Mucosa of rectum (tissue), 2 donors: ENCODE data around the gene CUTA.
"Not testable (repeated sequence)": the region's sequence is repeated elsewhere in the genome, so short reads cannot be mapped to it uniquely, and the experiment has no call there.

Experiments
- H3K27ac ChIP-seq, 2 donors: one replicate each; pipeline ENCODE4 v1.7.0; 2013; ENCODE audit warnings: inconsistent platforms in 2 of 2, low read depth in 2 of 2, low read length in 2 of 2
- H3K27me3 ChIP-seq, 2 donors: one replicate each; pipeline ENCODE4 v1.7.0; 2013; ENCODE audit warnings: low read length in 2 of 2; ENCODE audit not compliant: control insufficient read depth in 2 of 2, insufficient read depth in 2 of 2
- H3K36me3 ChIP-seq, 2 donors: one replicate each; pipeline ENCODE4 v1.7.0; 2013; ENCODE audit warnings: low read length in 2 of 2; ENCODE audit not compliant: control insufficient read depth in 2 of 2, insufficient read depth in 2 of 2
- H3K4me1 ChIP-seq, 2 donors: one replicate each; pipeline ENCODE4 v1.7.0; 2013; ENCODE audit warnings: low read length in 2 of 2, mild to moderate bottlenecking in 1 of 2; ENCODE audit not compliant: control insufficient read depth in 2 of 2, insufficient read depth in 2 of 2
- H3K4me3 ChIP-seq, 2 donors: one replicate each; pipeline ENCODE4 v1.7.0; 2013; ENCODE audit warnings: low read length in 2 of 2
- H3K9ac ChIP-seq, 2 donors: one replicate each; pipeline ENCODE4 v1.7.0; 2013; ENCODE audit warnings: low read length in 2 of 2, low read depth in 1 of 2, mild to moderate bottlenecking in 1 of 2
- H3K9me3 ChIP-seq, 2 donors: one replicate each; pipeline ENCODE4 v1.7.0; 2013; ENCODE audit warnings: low read length in 2 of 2; ENCODE audit not compliant: control insufficient read depth in 2 of 2
- donor health status: healthy.
- donor health status: Normal muscosa, but diverticular disease.

Gene CUTA

DNA sequence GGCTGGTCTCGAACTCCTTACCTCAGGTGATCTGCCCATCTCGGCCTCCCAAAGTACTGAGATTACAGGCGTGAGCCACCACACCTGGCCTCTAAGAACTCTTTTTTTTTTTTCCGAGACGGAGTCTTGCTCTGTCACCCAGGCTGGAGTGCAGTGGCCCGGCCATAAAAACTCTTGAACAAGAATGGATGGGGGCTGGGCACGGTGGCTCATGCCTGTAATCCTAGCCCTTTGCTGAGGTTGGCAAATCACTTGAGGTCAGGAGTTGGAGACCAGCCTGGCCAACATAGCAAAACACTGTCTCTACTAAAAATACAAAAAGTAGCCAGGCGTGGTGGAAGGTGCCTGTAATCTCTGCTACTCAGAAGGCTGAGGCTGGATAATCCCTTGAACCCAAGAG lies 46.0 kb downstream of the CUTA start:
- not testable (repeated sequence) for H3K27me3 ChIP-seq, H3K9ac ChIP-seq, H3K4me3 ChIP-seq, H3K4me1 ChIP-seq, H3K27ac ChIP-seq, H3K36me3 ChIP-seq, H3K9me3 ChIP-seq

DNA sequence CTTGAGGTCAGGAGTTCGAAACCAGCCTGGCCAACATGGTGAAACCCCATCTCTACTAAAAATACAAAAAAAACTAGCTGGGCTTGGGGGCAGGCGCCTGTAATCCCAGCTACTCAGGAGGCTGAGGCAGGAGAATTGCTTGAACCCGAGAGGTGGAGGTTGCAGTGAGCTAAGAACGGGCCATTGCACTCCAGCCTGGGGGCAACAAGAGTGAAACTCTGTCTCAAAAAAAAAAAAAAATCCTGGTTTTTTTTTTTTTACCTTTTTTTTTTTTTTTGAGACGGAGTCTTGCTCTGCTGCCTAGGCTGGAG lies 50.2 kb downstream of the CUTA start:
- H3K4me1 ChIP-seq, H3K9ac ChIP-seq, H3K27me3 ChIP-seq, H3K27ac ChIP-seq, H3K36me3 ChIP-seq, H3K4me3 ChIP-seq, H3K9me3 ChIP-seq: not testable (repeated sequence)

DNA sequence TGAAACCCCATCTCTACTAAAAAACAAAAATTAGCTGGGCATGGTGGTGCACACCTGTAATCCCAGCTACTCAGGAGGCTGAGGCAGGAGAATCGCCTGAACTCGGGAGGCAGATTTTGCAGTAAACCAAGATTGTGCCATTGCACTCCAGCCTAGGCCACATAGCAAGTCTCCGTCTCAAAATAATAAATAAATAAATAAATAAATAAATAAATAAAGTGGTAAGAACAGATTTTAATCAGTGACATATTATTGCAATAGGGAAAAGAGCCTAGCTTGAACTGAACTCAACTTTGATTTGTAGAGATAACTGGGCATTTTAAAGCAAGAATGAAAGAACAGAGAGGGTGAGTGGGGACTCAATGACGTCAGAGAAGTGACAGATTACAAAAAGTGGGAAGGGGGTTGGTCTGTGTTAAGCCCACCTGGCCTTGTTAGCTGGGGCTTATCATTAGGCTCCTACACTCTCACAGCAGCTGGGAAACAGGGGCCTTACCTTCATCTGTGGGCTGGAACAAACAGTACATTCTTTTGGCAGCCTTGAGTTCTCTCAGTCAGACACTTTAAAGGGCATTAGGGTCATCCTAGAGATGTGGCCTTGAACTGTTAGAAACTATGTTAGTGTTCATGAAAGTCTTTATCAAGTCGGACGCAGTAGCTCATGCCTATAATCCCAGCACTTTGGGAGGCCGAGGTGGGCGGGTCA lies 50.7 kb downstream of the CUTA start:
- no peak overlapping the region for H3K27ac ChIP-seq
- H3K9ac ChIP-seq, result no peak overlapping the region

More for the DNA sequence above, 50.7 kb downstream of the CUTA start:
- Histone ChIP-seq H3K4me3 (no peak overlapping the region), H3K36me3 (no peaks in the 10 kb centered on the region), H3K4me1 (no peaks in the 10 kb centered on the region), H3K9me3 (no peaks in the 10 kb centered on the region), H3K27me3 (no peaks in the 10 kb centered on the region)
